BLaER1 treated with 17β-estradiol and CSF1 and Interleukin-3, amounts not matched to agents 10 nM and 100 nM (cell line): ENCODE data around the gene PYROXD2.

Source experiments
- H3K27ac ChIP-seq, 11 experiments: shearing (Covaris generic); formaldehyde crosslinking; 2 replicates each; pipeline ENCODE4 v1.8.1; 2022
- H3K27me3 ChIP-seq, 11 experiments: shearing (Covaris generic); formaldehyde crosslinking; 2 replicates each; pipeline ENCODE4 v1.8.1; 2022
- H3K36me3 ChIP-seq, 11 experiments: shearing (Covaris generic); formaldehyde crosslinking; 2 replicates each; pipeline ENCODE4 v1.8.1; 2022
- H3K4me1 ChIP-seq, 10 experiments: shearing (Covaris generic); formaldehyde crosslinking; 2 replicates each; pipeline ENCODE4 v1.8.1; 2022
- H3K4me2 ChIP-seq, 11 experiments: shearing (Covaris generic); formaldehyde crosslinking; 2 replicates each; pipeline ENCODE4 v1.8.1; 2022
- H3K4me3 ChIP-seq, 10 experiments: shearing (Covaris generic); formaldehyde crosslinking; 2 replicates each; pipeline ENCODE4 v1.8.1; 2022
- H3K9ac ChIP-seq, 11 experiments: shearing (Covaris generic); formaldehyde crosslinking; 2 replicates each; pipeline ENCODE4 v1.8.1; 2022
- H3K9me3 ChIP-seq, 11 experiments: shearing (Covaris generic); formaldehyde crosslinking; replicated peaks in 1 of 11; 2 replicates each; pipeline ENCODE4 v1.8.1; 2022
- H4K20me1 ChIP-seq, 11 experiments: shearing (Covaris generic); formaldehyde crosslinking; 2 replicates each; pipeline ENCODE4 v1.8.1; 2022
- Cebpa-rat ChIP-seq, 11 experiments: shearing (Covaris generic); IDR thresholded peaks; 2 replicates each; pipeline ENCODE4 v1.8.1; 2022

The PYROXD2 gene

GRCh38 chr10:98419469-98420261 is 4.7 kb upstream of the PYROXD2 start:
- H3K4me3 ChIP-seq, result no peak overlapping the region
- peaks cover 53 to 84% (median 74%) of the 10 kb centered on the region in 11 experiments for H3K36me3 ChIP-seq
- no peaks in the 10 kb centered on the region for H3K9me3 ChIP-seq
- no peak for TF ChIP-seq Cebpa-rat (IDR thresholded peaks at IDR 0.05)
- no peak overlapping the region for H3K27ac ChIP-seq
- H3K4me1 ChIP-seq, result peaks cover 12 to 23% (median 15%) of the 10 kb centered on the region in 10 experiments
- H4K20me1 ChIP-seq, result peaks cover 0 to 66% (median 0%) of the 10 kb centered on the region in 11 experiments; a peak in 8 of 22 replicates
- H3K9ac ChIP-seq, result no peak overlapping the region; a peak in 1 of 22 replicates
- H3K27me3 ChIP-seq, result no peaks in the 10 kb centered on the region
- no peak overlapping the region for H3K4me2 ChIP-seq

GRCh38 chr10:98418665-98419468 is 3.9 kb upstream of the PYROXD2 start:
- no peak for TF ChIP-seq Cebpa-rat (IDR thresholded peaks at IDR 0.05)
- Histone ChIP-seq H3K9me3 (no peaks in the 10 kb centered on the region), H3K4me2 (no peak overlapping the region), H4K20me1 (peaks cover 0 to 63% (median 0%) of the 10 kb centered on the region in 11 experiments; a peak in 7 of 22 replicates), H3K9ac (no peak overlapping the region), H3K4me1 (peaks cover 20 to 31% (median 22%) of the 10 kb centered on the region in 10 experiments), H3K36me3 (peaks cover 48 to 76% (median 71%) of the 10 kb centered on the region in 11 experiments), H3K27me3 (no peaks in the 10 kb centered on the region), H3K27ac (no peak overlapping the region), H3K4me3 (no peak overlapping the region)

GRCh38 chr10:98417973-98418664 is 3.1 kb upstream of the PYROXD2 start:
- Histone ChIP-seq H3K4me1 (peaks cover 20 to 34% (median 24%) of the 10 kb centered on the region in 10 experiments), H3K27ac (no peak overlapping the region), H3K27me3 (no peaks in the 10 kb centered on the region), H3K9ac (no peak overlapping the region), H4K20me1 (peaks cover 0 to 56% (median 0%) of the 10 kb centered on the region in 11 experiments; a peak in 6 of 22 replicates), H3K4me2 (no peak overlapping the region), H3K9me3 (no peaks in the 10 kb centered on the region), H3K36me3 (peaks cover 43 to 68% (median 64%) of the 10 kb centered on the region in 11 experiments), H3K4me3 (no peak overlapping the region)
- TF ChIP-seq Cebpa-rat (IDR thresholded peaks at IDR 0.05), result no peak

GRCh38 chr10:98417481-98417959 is 2.5 kb upstream of the PYROXD2 start:
- Histone ChIP-seq H3K27me3 (no peaks in the 10 kb centered on the region), H3K27ac (no peak overlapping the region), H3K4me1 (peaks cover 20 to 34% (median 24%) of the 10 kb centered on the region in 10 experiments), H3K36me3 (peaks cover 40 to 62% (median 58%) of the 10 kb centered on the region in 11 experiments), H3K9ac (no peak overlapping the region), H3K4me3 (no peak overlapping the region), H3K4me2 (no peak overlapping the region), H3K9me3 (no peaks in the 10 kb centered on the region), H4K20me1 (peaks cover 0 to 53% (median 0%) of the 10 kb centered on the region in 11 experiments; a peak in 6 of 22 replicates)
- TF ChIP-seq Cebpa-rat (IDR thresholded peaks at IDR 0.05), result no peak

- H3K4me3 ChIP-seq, result no peak overlapping the region
Observed at GRCh38 chr10:98416606-98417388, 1.8 kb upstream of the PYROXD2 start.

DNA sequence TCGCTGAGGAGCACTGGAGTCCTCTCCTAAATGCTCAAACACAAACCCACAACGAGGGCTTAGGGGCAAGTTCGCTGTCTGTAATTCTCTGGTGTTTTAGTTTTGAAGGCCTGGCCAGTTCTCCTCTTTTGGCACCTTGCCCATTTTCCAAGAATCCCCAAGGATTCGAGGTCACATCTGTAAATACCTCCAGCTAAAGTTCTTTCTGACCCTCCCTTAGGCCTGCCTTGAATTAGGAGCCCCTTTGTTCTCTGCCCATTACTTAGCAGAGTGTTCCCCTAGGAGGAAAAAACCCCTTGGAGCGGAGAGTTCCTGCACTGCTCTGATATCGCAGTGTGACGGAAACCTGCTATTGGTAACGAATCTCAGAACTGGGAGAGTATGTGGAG is 743 bp upstream of the PYROXD2 start:
- H3K4me2 ChIP-seq, result peak overlapping the region; percentile 81 to 96 (median 91); a peak in 19 of 22 replicates
- H3K4me1 ChIP-seq, result peaks cover 21 to 41% (median 31%) of the 10 kb centered on the region in 10 experiments
- peak overlapping the region in 3 of 11 experiments; percentile 73 to 79 (median 77); a peak in 5 of 22 replicates for H3K9ac ChIP-seq
- H3K27ac ChIP-seq, result peak overlapping the region in 3 of 11 experiments; percentile 13 to 74 (median 71); a peak in 2 of 22 replicates
- peaks cover 33 to 46% (median 44%) of the 10 kb centered on the region in 11 experiments for H3K36me3 ChIP-seq
- H4K20me1 ChIP-seq, result peaks cover 0 to 43% (median 0%) of the 10 kb centered on the region in 11 experiments; a peak in 6 of 22 replicates
- TF ChIP-seq Cebpa-rat (IDR thresholded peaks at IDR 0.05), result no peak
- H3K4me3 ChIP-seq, result peak overlapping the region in 1 of 10 experiments; percentile 72; a peak in 1 of 20 replicates
- no peaks in the 10 kb centered on the region for H3K9me3 ChIP-seq
- H3K27me3 ChIP-seq, result no peaks in the 10 kb centered on the region

More at GRCh38 chr10:98416606-98417388, 1.8 kb upstream of the PYROXD2 start:
- H3K9ac ChIP-seq, result no peak overlapping the region
- no peak for TF ChIP-seq Cebpa-rat (IDR thresholded peaks at IDR 0.05)
- no peak overlapping the region for H3K4me2 ChIP-seq
- H3K4me1 ChIP-seq, result peaks cover 21 to 41% (median 27%) of the 10 kb centered on the region in 10 experiments
- peaks cover 37 to 56% (median 52%) of the 10 kb centered on the region in 11 experiments for H3K36me3 ChIP-seq
- no peaks in the 10 kb centered on the region for H3K27me3 ChIP-seq
- H3K9me3 ChIP-seq, result no peaks in the 10 kb centered on the region
- peaks cover 0 to 46% (median 0%) of the 10 kb centered on the region in 11 experiments; a peak in 6 of 22 replicates for H4K20me1 ChIP-seq
- no peak overlapping the region for H3K27ac ChIP-seq

DNA sequence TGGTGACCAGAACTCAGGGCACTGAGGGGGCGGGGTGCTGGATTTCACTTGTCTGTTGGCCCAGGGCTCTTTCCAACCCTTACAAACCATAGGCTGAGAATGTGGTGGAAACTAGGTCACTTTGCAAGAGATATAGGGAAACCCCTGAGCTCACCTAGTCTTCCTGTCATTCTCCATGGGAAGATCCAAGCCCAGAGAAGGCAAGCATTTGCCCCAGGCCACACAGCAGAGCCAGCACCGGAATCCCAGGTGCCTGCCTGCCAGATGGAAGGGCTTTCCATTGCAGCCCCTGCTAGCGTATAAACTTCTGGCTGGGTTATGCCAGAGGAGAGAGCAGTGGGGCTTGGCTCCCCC is 427 bp downstream of the PYROXD2 start:
- H3K4me3 ChIP-seq, result peak overlapping the region; percentile 41 to 72 (median 60)
- peak overlapping the region; percentile 57 to 80 (median 73); a peak in 21 of 22 replicates for H3K9ac ChIP-seq
- H3K4me1 ChIP-seq, result peaks cover 21 to 40% (median 31%) of the 10 kb centered on the region in 10 experiments
- peak overlapping the region; percentile 4 to 79 (median 67); a peak in 20 of 22 replicates for H3K27ac ChIP-seq
- H3K36me3 ChIP-seq, result peaks cover 23 to 34% (median 33%) of the 10 kb centered on the region in 11 experiments
- no peaks in the 10 kb centered on the region for H3K27me3 ChIP-seq
- TF ChIP-seq Cebpa-rat (IDR thresholded peaks at IDR 0.05), result no peak
- H3K4me2 ChIP-seq, result peak overlapping the region; percentile 81 to 96 (median 91)
- no peaks in the 10 kb centered on the region for H3K9me3 ChIP-seq
- H4K20me1 ChIP-seq, result peaks cover 0 to 42% (median 0%) of the 10 kb centered on the region in 11 experiments; a peak in 6 of 22 replicates
